Activated CD4-positive, alpha-beta T cell treated with anti-CD3 and anti-CD28 coated beads, Interleukin-2, amount 50 U/mL, for 4 hours (primary cell): ENCODE measurements around the gene PTAFR.

ENCODE experiments used
- DNase-seq, 2 experiments: peaks; one replicate each; pipeline ENCODE4 v3.0.0-alpha.2; 2020

The PTAFR gene

GRCh38 chr1:28114844-28115243, 61.6 kb downstream of the PTAFR start:
- DNase-seq = no peak

GRCh38 chr1:28113242-28113572, 63.3 kb downstream of the PTAFR start:
- DNase-seq = no peak

DNA sequence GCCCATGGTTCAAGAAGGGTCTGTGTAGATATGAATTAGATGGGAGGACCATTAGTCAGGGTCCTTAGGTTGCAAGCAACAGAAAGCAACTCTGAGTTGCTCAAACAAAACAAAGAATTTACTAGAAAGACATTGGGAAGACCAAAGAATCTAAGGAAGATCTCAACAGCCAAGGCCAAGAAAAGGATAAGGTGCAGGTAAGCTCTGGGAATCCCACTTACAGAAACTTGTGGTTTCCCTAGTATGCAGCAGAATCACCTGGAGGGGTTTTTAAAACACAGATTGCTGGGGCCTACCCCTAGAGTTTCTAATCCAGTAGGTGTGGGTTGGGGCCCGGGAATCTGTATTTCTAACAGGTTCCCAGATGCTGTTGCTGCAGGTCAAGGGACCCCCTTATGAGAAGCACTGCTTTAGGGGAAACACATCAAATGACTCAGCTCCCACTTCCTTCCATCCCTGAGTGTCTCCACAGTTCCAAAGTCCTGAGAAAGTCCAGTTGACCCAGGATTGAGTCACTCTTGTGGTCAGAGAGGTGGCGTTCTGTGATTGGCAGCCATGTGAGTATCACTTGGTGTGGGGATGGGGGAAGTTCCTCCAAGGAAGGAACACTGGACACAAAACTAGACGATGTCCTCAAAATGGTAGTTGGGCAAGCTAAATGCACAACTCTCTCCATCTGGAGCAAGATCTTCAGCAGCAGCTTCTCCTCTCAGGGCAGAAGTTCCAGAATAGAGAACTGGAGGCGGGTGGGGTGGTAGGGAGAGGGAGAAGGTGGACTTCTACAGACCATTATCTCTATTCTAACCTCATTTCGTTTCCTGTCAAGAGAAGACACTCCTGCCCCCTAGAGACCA, 63.9 kb downstream of the PTAFR start:
- DNase-seq = no peak

- no peak for DNase-seq
Observed at GRCh38 chr1:28111157-28111556, 65.3 kb downstream of the PTAFR start.

DNA sequence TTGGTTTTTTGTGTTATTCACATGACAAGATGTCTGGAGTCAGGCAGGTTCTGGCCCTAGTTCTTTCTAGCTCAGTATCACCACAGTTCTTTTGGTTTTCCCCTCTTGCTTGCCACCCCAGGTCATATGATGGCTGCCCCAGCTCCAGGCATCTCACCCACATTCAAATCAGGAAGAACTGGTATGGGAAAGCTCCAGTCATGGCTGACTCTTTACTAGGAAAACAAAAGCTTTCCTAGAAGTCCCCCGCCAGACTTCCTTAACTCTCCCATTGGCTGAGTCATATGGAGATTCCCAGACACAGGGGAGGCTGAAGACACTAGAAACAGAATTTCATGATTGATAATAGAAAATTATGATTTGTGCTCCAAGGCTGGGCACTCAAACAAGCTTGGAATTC, 65.9 kb downstream of the PTAFR start:
- DNase-seq = no peak

DNA sequence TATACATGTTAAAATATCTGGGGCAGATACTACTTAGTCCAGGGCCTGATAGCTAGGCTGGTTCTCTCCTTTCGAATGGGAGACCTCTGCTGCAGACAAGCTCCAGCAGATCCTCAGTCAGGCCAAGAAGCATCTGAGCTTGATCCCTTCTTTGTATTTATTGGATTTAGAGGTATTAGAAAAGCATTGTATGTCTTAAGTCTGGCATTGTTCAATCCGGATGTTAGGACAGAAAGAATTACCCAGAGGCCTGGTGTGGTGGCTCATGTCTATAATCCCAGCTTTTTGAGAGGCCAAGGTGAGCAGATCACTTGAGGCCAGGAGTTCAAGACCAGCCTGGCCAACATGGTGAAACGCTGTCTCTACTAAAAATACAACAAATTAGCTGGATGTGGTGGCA, 66.9 kb downstream of the PTAFR start:
- no peak for DNase-seq

GRCh38 chr1:28108001-28108400, 68.5 kb downstream of the PTAFR start:
- no peak for DNase-seq

- DNase-seq = no peak
Observed at GRCh38 chr1:28104866-28105467, 71.5 kb downstream of the PTAFR start.

DNA sequence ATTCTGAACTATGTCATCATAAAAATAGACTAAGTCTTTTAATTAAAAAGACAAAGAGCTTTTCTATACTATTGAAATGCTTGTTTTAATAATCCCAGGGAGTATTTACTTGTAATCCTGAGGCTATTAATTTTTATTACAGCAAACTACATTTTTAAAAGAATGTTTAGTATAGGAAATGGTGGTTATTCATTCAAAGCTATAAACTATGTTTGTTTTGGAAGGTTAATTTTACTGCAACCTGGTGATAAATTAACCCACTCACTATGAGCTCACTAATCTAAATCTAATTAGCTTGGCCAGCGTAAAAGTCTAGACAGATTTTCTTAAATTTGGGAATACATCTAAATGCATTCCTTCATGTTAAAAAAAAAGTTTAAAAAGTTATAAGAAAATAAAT, 74.3 kb downstream of the PTAFR start:
- DNase-seq = no peak

DNA sequence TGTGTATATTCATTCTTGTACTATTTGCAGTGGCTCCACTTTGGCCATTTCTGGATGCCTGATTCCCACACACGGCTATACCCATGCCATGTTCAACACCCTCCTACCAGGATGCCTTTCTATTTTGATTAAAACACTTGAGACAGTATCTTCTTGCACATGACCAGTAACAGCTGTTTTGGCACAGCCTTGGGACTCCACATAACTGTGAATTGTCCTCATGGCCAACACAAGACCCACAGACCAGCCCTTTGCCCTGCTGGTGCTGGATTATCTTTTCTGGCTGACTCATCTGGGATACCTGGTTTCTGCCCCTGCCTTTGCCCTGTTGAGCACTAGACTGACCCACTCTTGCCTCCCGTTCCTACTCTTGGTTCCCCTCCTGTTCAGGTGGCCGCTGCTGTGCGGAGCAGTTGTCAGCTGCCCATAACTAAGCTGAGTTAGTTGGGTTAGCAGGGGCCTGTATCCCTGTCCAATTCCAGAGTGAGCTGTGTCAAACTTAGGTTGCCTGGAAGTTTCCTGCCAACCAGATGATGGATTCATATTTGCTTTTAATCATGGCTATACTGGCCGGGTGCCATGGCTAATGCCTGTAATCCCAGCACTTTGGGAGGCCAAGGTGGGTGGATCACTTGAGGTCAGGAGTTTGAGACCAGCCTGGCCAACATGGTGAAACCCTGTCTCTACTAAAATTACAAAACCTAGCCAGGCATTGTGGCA, 77.3 kb downstream of the PTAFR start:
- DNase-seq = no peak
